ENCODE measurements around the gene SPRN. TPM values are rescaled to one million over a fixed set of nuclear protein-coding genes. Genes with fewer than 3 reads are reported as not detected.
"Not testable (repeated sequence)": the region's sequence is repeated elsewhere in the genome, so short reads cannot be mapped to it uniquely, and the experiment has no call there.

SPRN gene
- total RNA-seq, 1 donor from 2014 or later = 0.18 TPM

- ATAC-seq = no peak
- peak; percentile 44 for DNase-seq (ENCODE audit: low spot score)
These were observed 35.2 kb downstream of the SPRN start for GRCh38 chr10:133388973-133389818.

GRCh38 chr10:133388236-133388972, 36.0 kb downstream of the SPRN start:
- DNase-seq (ENCODE audit: low spot score) (peak; percentile 41), ATAC-seq (no peak)

- not testable (repeated sequence) for ATAC-seq
These were observed 37.5 kb downstream of the SPRN start for GRCh38 chr10:133386951-133387350.

GRCh38 chr10:133385214-133385613, 39.2 kb downstream of the SPRN start:
- ATAC-seq (no peak), DNase-seq (ENCODE audit: low spot score) (no peak)

More at GRCh38 chr10:133386951-133387350, 37.5 kb downstream of the SPRN start:
- peak; percentile 22 for DNase-seq (ENCODE audit: low spot score)

- no peak for DNase-seq (ENCODE audit: low spot score)
- no peak for ATAC-seq
These were observed 40.4 kb downstream of the SPRN start for GRCh38 chr10:133384071-133384470.

GRCh38 chr10:133383551-133383950, 40.9 kb downstream of the SPRN start:
- ATAC-seq (no peak), DNase-seq (ENCODE audit: low spot score) (no peak)

- ATAC-seq (no peak), DNase-seq (ENCODE audit: low spot score) (no peak)
These were observed 43.4 kb downstream of the SPRN start for GRCh38 chr10:133381036-133381435.

- DNase-seq (ENCODE audit: low spot score) (no peak), ATAC-seq (no peak)
These were observed 44.4 kb downstream of the SPRN start for GRCh38 chr10:133379801-133380666.

- ATAC-seq (peak; percentile 65), DNase-seq (ENCODE audit: low spot score) (peak; percentile 76)
These were observed 45.1 kb downstream of the SPRN start, which contains the start of gene PAOX for GRCh38 chr10:133379152-133379800. TSS of gene PAOX (plus strand) at chr10:133379262. CDS start at chr10:133379317, 55 bp downstream.

GRCh38 chr10:133378251-133379096, 46.0 kb downstream of the SPRN start:
- DNase-seq (ENCODE audit: low spot score) = peak; percentile 88
- peak; percentile 82 for ATAC-seq

- DNase-seq (ENCODE audit: low spot score) = no peak
- ATAC-seq = no peak
These were observed 46.6 kb downstream of the SPRN start for GRCh38 chr10:133377818-133378250.

GRCh38 chr10:133377025-133377817, 47.2 kb downstream of the SPRN start:
- ATAC-seq (no peak), DNase-seq (ENCODE audit: low spot score) (no peak)

GRCh38 chr10:133376183-133376582, 48.2 kb downstream of the SPRN start:
- DNase-seq (ENCODE audit: low spot score); ATAC-seq: not testable (repeated sequence)

GRCh38 chr10:133375357-133376115, 48.9 kb downstream of the SPRN start:
- ATAC-seq (no peak), DNase-seq (ENCODE audit: low spot score) (no peak)

- peak; percentile 98 for DNase-seq (ENCODE audit: low spot score)
- peak; percentile 84 for ATAC-seq
These were observed 51.0 kb downstream of the SPRN start, which contains the start of gene ECHS1 for GRCh38 chr10:133373174-133374090. TSS of gene ECHS1 (minus strand) at chr10:133373354. CDS start at chr10:133373333, 21 bp downstream.

GRCh38 chr10:133372507-133372906, 51.9 kb downstream of the SPRN start:
- peak; percentile 47 for ATAC-seq
- peak; percentile 76 for DNase-seq (ENCODE audit: low spot score)

Data from left lobe of liver (tissue), 2 donors.